Memory B cell (primary cell): Measurements from ENCODE around the gene COA1.

Experiments
- ATAC-seq: fragments of 150-1000 bp; cut with Tn5 transposase; 2 replicates; pipeline ENCODE4 v1.10.0; 2021; ENCODE audit warnings: low read depth, mild to moderate bottlenecking, moderate library complexity
- DNase-seq, 2 donors: peaks; one replicate each; pipeline ENCODE4 v3.0.0; 2022; ENCODE audit warnings: low spot score in 2 of 2
- H3K27ac Mint-ChIP-seq: one replicate; pipeline ENCODE4 v1.8.0; 2022; ENCODE audit warnings: mild to moderate bottlenecking, moderate library complexity, mixed read lengths
- H3K27me3 Mint-ChIP-seq: one replicate; pipeline ENCODE4 v1.8.0; 2022; ENCODE audit warnings: mixed read lengths
- H3K36me3 Mint-ChIP-seq: one replicate; pipeline ENCODE4 v1.8.0; 2022; ENCODE audit warnings: mild to moderate bottlenecking, mixed read lengths
- H3K4me1 Mint-ChIP-seq: one replicate; pipeline ENCODE4 v1.8.0; 2022; ENCODE audit warnings: mixed read lengths
- H3K4me3 Mint-ChIP-seq: one replicate; pipeline ENCODE4 v1.8.0; 2022; ENCODE audit warnings: mild to moderate bottlenecking, moderate library complexity, mixed read lengths
- H3K9me3 Mint-ChIP-seq: one replicate; pipeline ENCODE4 v1.8.0; 2022; ENCODE audit warnings: mixed read lengths

COA1 gene

DNA sequence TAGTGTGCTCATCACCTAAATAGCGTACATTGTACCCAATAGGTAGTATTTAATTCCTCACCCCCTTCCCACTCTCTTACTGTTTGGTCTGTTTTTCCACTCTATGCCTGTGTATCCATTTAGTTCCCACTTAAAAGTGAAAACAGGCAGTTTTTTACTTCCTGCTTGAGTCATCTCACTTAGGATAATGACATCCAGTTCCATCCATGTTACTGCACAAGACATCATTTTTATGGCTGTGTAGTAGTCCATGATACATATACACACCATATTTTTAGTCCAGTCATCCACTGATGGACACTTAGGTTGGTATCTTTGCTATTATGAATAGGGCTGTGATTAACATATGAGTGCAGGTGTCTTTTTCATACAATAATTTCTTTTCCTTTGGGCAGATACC, 136.3 kb downstream of the COA1 start:
- ATAC-seq (no peak), DNase-seq (no peak)
- H3K4me3 Mint-ChIP-seq, result peak overlapping the region; percentile 50
- no peaks in the 10 kb centered on the region for H3K9me3 Mint-ChIP-seq
- H3K27me3 Mint-ChIP-seq, result no peaks in the 10 kb centered on the region
- peak overlapping the region; percentile 62 for H3K27ac Mint-ChIP-seq
- peaks cover 49% of the 10 kb centered on the region for H3K4me1 Mint-ChIP-seq
- H3K36me3 Mint-ChIP-seq, result peaks cover 8% of the 10 kb centered on the region

DNA sequence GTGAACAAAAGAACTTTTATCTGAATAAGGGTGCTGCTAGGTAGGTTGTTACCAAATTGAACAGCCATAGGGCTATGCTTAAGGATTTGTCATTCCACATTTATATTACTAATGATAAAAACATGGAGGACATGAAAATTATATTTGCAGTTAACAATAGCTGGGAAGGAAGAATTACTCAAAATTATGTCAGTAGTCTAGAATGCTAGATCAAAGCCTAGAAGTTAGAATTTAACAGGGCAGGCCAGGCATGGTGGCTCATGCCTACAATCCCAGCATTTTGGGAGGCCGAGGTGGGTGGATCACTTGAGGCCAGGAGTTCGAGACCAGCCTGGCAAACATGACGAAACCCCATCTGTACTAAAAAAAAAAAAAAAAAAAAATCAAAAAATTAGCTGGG, 137.0 kb downstream of the COA1 start:
- DNase-seq (no peak), ATAC-seq (no peak)
- Mint-ChIP-seq H3K36me3 (peaks cover 8% of the 10 kb centered on the region), H3K4me1 (peaks cover 49% of the 10 kb centered on the region), H3K27me3 (no peaks in the 10 kb centered on the region), H3K9me3 (no peaks in the 10 kb centered on the region), H3K27ac (peak overlapping the region; percentile 60), H3K4me3 (no peak overlapping the region)

DNA sequence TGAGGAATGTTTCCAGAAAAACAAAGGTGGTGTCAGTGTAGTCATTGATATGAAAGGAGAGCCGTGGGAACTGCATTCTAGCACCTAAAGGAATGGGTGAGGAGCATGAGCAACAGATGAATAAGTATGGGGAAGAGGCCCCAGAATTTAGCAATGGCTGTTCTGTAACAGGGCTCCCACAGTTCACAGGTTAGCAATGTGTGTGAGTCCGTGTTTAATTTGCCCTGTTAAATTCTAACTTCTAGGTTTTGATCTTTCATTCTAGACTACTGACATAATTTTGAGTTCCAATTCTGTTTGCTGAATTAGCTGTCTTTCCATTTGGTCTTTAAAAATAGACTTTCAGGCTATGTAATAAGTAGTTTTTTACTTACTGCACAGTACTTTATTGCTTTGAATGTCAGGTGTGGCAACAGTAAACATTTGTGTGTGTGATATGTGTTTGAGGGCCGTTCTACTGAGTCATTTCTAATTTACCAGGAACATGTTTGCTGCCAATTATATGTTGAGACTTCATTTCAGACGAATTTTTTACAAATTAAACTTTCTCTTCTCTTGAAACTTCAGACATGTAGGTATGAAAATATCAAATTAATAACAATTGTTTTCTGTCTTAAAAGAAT, 137.7 kb downstream of the COA1 start:
- Mint-ChIP-seq H3K27ac (peak overlapping the region; percentile 60), H3K27me3 (no peaks in the 10 kb centered on the region), H3K36me3 (peaks cover 7% of the 10 kb centered on the region), H3K4me3 (peak overlapping the region; percentile 33), H3K4me1 (peaks cover 49% of the 10 kb centered on the region), H3K9me3 (no peaks in the 10 kb centered on the region)
- ATAC-seq (no peak), DNase-seq (no peak)

DNA sequence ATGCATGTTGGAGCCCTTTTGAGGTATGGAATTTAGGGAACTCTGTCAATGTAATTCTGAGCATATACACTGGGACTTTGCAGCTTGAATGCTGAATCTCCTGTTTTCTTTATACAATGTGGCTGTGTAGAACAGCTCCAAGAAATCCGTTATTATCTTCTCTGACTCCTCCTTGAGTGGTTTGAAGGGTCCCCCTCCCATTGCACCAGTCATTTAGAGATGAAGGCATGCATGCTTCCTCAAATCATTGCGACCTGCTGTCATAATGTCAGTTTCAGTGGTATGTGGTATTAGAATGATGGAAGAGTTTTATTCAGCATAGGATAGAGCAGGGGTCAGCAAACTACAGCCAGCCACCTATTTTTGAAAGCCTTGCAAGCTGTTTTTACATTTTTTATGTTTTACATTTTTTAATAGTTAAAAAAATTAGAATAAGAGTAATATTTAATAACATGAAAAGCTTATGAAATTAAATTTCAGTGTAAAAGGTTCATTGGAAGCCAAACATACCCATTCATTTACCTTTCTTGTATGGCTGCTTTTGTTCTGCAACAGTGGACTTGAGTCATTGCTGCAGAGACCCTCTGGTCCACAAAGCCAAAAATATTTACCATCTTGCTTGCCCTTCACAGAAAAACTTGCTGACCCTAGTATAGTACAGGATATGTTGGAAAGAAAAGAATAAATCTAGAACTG, 138.3 kb downstream of the COA1 start:
- Mint-ChIP-seq H3K36me3 (peaks cover 7% of the 10 kb centered on the region), H3K4me3 (peak overlapping the region; percentile 43), H3K4me1 (peaks cover 53% of the 10 kb centered on the region), H3K9me3 (no peaks in the 10 kb centered on the region), H3K27me3 (no peaks in the 10 kb centered on the region), H3K27ac (peak overlapping the region; percentile 60)
- peak; percentile 39 for ATAC-seq
- DNase-seq, result peak in 1 of 2 donors; percentile 23

DNA sequence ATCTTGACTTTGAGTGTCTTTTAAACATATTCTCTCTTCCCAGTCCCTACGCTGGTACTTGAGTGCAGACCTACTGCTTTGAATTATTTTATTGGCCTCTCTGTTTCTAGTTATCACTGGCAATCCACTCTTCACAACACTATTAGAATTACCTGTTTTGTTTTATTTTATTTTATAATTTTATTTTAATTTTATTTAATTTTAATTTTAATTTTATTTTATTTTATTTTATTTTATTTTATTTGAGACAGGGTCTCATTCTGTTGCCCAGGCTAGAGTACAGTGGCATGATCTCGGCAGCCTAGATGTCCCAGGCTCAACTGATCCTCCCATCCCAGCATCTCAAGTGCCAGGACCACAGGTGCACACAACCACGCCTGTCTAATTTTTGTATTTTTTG, 139.6 kb downstream of the COA1 start:
- Mint-ChIP-seq H3K27ac (peak overlapping the region; percentile 60), H3K4me3 (peak overlapping the region; percentile 62), H3K4me1 (peaks cover 52% of the 10 kb centered on the region), H3K36me3 (peaks cover 5% of the 10 kb centered on the region), H3K9me3 (no peaks in the 10 kb centered on the region), H3K27me3 (no peaks in the 10 kb centered on the region)
- no peak for DNase-seq
- no peak for ATAC-seq
